GM12874 (cell line): ENCODE measurements around the gene ADAMTS17.

Experiments
- TF ChIP-seq, protein P1 (sequence below): IDR thresholded peaks from 2 replicates; pipeline ENCODE4 v1.5.1; 2011; ENCODE audit warnings: low read depth, mild to moderate bottlenecking, control low read depth, low read length, moderate library complexity; ENCODE audit not compliant: insufficient read depth

The ADAMTS17 gene

GRCh38 chr15:100168787-100169186, 173.0 kb downstream of the ADAMTS17 start:
- TF ChIP-seq, protein P1, sequence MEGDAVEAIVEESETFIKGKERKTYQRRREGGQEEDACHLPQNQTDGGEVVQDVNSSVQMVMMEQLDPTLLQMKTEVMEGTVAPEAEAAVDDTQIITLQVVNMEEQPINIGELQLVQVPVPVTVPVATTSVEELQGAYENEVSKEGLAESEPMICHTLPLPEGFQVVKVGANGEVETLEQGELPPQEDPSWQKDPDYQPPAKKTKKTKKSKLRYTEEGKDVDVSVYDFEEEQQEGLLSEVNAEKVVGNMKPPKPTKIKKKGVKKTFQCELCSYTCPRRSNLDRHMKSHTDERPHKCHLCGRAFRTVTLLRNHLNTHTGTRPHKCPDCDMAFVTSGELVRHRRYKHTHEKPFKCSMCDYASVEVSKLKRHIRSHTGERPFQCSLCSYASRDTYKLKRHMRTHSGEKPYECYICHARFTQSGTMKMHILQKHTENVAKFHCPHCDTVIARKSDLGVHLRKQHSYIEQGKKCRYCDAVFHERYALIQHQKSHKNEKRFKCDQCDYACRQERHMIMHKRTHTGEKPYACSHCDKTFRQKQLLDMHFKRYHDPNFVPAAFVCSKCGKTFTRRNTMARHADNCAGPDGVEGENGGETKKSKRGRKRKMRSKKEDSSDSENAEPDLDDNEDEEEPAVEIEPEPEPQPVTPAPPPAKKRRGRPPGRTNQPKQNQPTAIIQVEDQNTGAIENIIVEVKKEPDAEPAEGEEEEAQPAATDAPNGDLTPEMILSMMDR: no peak

DNA sequence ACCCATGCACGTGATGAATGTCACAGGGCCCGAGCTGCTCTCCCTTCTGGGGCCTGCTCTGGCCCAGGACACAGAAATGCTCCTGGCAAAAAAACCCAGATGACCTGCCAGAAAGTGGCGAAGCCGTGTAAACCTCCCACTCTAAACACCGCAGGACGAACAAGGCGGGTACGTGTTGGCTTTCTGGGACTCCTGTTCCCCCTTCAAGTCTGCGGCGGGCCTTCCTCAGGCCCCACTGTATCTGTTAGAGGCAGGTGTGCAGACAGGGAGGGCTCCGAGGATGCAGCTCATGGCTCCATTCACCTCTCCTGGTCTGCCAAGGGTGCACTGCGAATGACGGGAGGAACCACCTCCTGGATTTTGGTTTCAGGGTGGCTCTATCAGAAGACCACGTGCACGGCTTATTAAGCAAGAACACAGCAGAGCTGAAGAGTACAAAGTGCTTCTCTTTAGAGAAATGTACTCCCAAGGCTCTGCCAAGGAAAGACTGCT, 173.8 kb downstream of the ADAMTS17 start:
- TF ChIP-seq, protein P1: no peak

GRCh38 chr15:100166313-100166712, 175.5 kb downstream of the ADAMTS17 start:
- TF ChIP-seq, protein P1: no peak

DNA sequence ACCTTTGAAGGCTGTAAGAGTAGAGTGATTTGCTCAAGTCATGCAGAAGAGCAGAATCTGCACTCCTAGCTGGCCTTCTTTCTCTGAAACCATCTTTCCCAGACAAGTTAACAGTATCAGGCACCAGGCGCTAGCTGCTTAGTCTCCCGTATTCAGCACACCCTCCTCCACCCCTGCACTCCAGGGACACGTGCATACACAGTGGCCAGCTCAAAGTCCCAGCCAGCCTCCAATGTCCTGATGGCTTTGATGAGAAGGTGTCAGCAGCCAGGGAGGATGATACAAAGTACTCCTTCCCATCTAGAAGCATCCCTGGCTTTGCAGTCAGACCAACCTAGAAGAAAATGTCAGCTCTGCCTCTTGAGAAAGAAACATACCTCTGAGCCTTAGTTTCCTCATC, 177.8 kb downstream of the ADAMTS17 start:
- TF ChIP-seq, protein P1: no peak

DNA sequence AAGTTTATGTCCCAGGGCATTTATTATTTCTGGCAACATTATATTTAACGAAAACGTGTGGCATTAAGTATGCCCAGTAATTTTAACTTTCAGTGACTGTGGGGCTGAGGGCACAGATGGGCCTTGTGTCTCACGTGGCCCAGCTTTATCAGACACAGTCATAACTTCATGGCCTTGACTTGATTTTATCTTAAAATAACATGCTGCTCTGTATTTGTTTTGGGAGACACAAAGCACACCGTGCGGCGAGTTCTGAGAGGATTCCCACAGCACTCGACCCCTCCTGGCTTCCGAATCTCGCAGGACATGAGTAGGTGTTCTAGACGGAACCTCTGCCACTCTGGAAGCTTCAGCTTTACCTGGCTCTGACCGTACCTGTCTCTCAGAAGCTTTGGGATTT, 180.8 kb downstream of the ADAMTS17 start:
- TF ChIP-seq, protein P1: no peak

DNA sequence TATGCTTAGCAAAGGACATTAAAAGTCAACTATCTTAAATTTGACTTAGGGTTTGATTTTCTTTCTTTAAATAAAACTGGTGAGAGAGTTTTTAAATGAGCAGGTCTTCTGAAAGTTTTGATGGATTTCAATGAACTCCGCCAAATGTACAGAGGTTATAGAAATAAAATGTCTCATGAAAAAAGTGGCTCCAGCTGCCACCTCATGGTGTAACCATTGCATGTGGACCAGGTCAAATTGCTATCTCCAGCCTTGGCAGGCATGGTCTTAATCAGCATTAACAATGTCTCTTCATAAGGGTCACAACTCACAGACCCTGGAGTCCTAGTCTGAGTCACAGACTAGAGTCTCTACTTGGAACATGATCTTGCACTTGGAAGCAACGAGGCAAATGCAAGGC, 182.3 kb downstream of the ADAMTS17 start:
- TF ChIP-seq, protein P1: no peak

DNA sequence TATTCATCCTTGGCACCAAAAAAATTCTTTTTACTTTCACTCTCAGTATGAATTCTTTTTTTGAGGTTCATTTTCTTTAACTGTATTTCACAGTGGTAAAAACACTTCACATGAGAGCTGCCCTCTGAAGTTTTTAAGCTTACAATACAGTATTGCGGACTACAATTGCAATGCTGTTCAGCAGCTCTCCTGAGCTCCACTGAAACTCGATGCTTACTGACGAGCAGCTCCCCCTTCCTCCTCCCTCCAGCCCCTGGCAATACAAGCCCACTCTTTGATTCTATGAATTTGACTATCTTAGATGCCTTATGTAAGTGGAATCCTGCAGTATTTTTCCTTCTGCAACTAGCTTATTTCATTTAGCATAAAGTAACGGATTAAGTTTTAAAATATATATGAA, 183.4 kb downstream of the ADAMTS17 start:
- TF ChIP-seq, protein P1: no peak
